Endothelial cell of umbilical vein (primary cell): ENCODE results near the gene GPR87. TPM values are rescaled to one million over a fixed set of nuclear protein-coding genes. Genes with fewer than 3 reads are reported as not detected.

Experiments
- BruUV-seq: library from RNA; stranded (reverse); fragments of 400-500 nt; replicated peaks from 2 replicates; lab custom pipeline; 2021; lab: Mats Ljungman, UMichigan
- CTCF ChIA-PET: fragments of 300-600, 350-600 bp; sonication (Branson Sonifier 250); formaldehyde crosslinking; loops from one replicate; lab custom pipeline; 2021; ENCODE audit warnings: antibody characterized with exemption, inconsistent platforms; lab: Charles Lee
- POLR2A ChIA-PET: fragments of 300-600, 350-600 bp; sonication (Branson Sonifier 250); formaldehyde crosslinking; loops from one replicate; lab custom pipeline; 2021; ENCODE audit warnings: antibody characterized with exemption, inconsistent platforms; lab: Charles Lee
- DNase-seq: peaks from one replicate; pipeline ENCODE4 v3.0.0-alpha.2; 2011; ENCODE audit warnings: low read depth, low spot score
- FAIRE-seq: peaks from 2 replicates; lab custom pipeline; 2011; peaks lifted over from hg19 to GRCh38; lab: Jason Lieb, UNC
- H2AFZ ChIP-seq: 2 replicates; pipeline ENCODE4 v1.6.0; 2012; ENCODE audit warnings: low read depth, low read length, control low read depth, inconsistent platforms
- H3K27ac ChIP-seq: 2 replicates; pipeline ENCODE4 v1.5.1; 2011; ENCODE audit warnings: low read depth, mild to moderate bottlenecking, control low read depth, low read length, moderate library complexity; ENCODE audit not compliant: insufficient read depth
- H3K27me3 ChIP-seq, 2 experiments: 2 replicates each; pipeline versions ENCODE4 v1.6.0 to v1.6.1; 2011; ENCODE audit warnings: low read length in 2 of 2, mixed read lengths in 1 of 2; ENCODE audit not compliant: control insufficient read depth in 2 of 2, insufficient read depth in 2 of 2
- H3K36me3 ChIP-seq, 2 experiments: 2 replicates in 1 of 2; 3 replicates in 1 of 2; pipeline ENCODE4 v1.5.1; 2011; ENCODE audit warnings: low read length in 2 of 2, mild to moderate bottlenecking in 1 of 2, moderate library complexity in 1 of 2; ENCODE audit not compliant: control insufficient read depth in 2 of 2, insufficient read depth in 2 of 2; ENCODE audit errors: extremely low read depth in 1 of 2
- H3K4me1 ChIP-seq: 3 replicates; pipeline ENCODE4 v1.5.1; 2011; ENCODE audit warnings: mild to moderate bottlenecking, low read length; ENCODE audit not compliant: control insufficient read depth, insufficient read depth; ENCODE audit errors: extremely low read depth
- H3K4me2 ChIP-seq: 2 replicates; pipeline ENCODE4 v1.6.1; 2011; ENCODE audit warnings: low read length, control low read depth, mixed read lengths; ENCODE audit not compliant: insufficient read depth
- H3K4me3 ChIP-seq, 3 experiments: fragments of 200-600 bp in 1 of 3; sonication (generic), shearing (Covaris generic) in 1 of 3; replicated peaks in 1 of 3; 2 replicates each; pipeline ENCODE4 v1.5.1; 2011 to 2016; ENCODE audit warnings: control low read depth in 3 of 3, low read length in 3 of 3, mild to moderate bottlenecking in 2 of 3, inconsistent platforms in 1 of 3, low read depth in 1 of 3, moderate library complexity in 1 of 3; ENCODE audit not compliant: insufficient read depth in 1 of 3
- H3K79me2 ChIP-seq: 2 replicates; pipeline ENCODE4 v1.6.0; 2012; ENCODE audit warnings: low read length, inconsistent platforms; ENCODE audit not compliant: control insufficient read depth, insufficient read depth
- H3K9ac ChIP-seq: replicated peaks from 2 replicates; pipeline ENCODE3; 2011; ENCODE audit warnings: low read length, control low read depth; ENCODE audit not compliant: insufficient read depth; ENCODE audit errors: extremely low read depth
- H3K9me1 ChIP-seq: replicated peaks from 3 replicates; pipeline ENCODE4 v1.6.0; 2011; ENCODE audit warnings: mild to moderate bottlenecking, low read length; ENCODE audit not compliant: control insufficient read depth, insufficient read depth; ENCODE audit errors: extremely low read depth
- H3K9me3 ChIP-seq: replicated peaks from 2 replicates; pipeline ENCODE4 v1.5.1; 2012; ENCODE audit warnings: low read length, inconsistent platforms; ENCODE audit not compliant: control insufficient read depth, insufficient read depth
- H4K20me1 ChIP-seq: replicated peaks from 2 replicates; pipeline ENCODE3; 2011; ENCODE audit warnings: mild to moderate bottlenecking, low read length; ENCODE audit not compliant: control insufficient read depth, insufficient read depth; ENCODE audit errors: extremely low read depth
- EZH2 ChIP-seq: IDR thresholded peaks from 2 replicates; pipeline ENCODE4 v1.6.1; 2012; ENCODE audit warnings: borderline replicate concordance, low read depth, mild to moderate bottlenecking, moderate library complexity, low read length, inconsistent platforms; ENCODE audit not compliant: severe bottlenecking
- FOS ChIP-seq: IDR thresholded peaks from 2 replicates; pipeline ENCODE4 v1.6.1; 2011; ENCODE audit warnings: mild to moderate bottlenecking, low read length, moderate library complexity, borderline replicate concordance; ENCODE audit not compliant: insufficient read depth
- GATA2 ChIP-seq: IDR thresholded peaks from 2 replicates; pipeline ENCODE4 v1.7.0; 2011; ENCODE audit warnings: low read depth, mild to moderate bottlenecking, moderate library complexity, mixed read lengths, low read length; ENCODE audit not compliant: insufficient read length, insufficient read depth
- JUN ChIP-seq: IDR thresholded peaks from 2 replicates; pipeline ENCODE4 v1.6.1; 2011; ENCODE audit warnings: borderline replicate concordance, low read depth; ENCODE audit not compliant: insufficient read length, insufficient read depth
- MYC ChIP-seq: IDR thresholded peaks from one replicate; pipeline ENCODE4 v1.6.1; 2011; ENCODE audit warnings: mild to moderate bottlenecking, low read depth, low read length
- POLR2A ChIP-seq: IDR thresholded peaks from 2 replicates; pipeline ENCODE4 v1.6.1; 2012; ENCODE audit warnings: low read depth, mild to moderate bottlenecking, control low read depth, low read length
- POLR2AphosphoS5 ChIP-seq: IDR thresholded peaks from 2 replicates; pipeline ENCODE4 v1.6.1; 2012; ENCODE audit warnings: low read depth, mild to moderate bottlenecking, control low read depth, low read length, moderate library complexity; ENCODE audit not compliant: insufficient read depth
- dilution Hi-C: fragments of 300-500 bp; cut with MboI; formaldehyde crosslinking; loops from one replicate; pipeline ENCODE4 v1.15.0; 2019; ENCODE audit warnings: low sequenced_read_pairs; ENCODE audit not compliant: extremely low pct_ligation_motif_present
- intact Hi-C: fragments of 100-400 bp; cut with micrococcal nuclease; formaldehyde crosslinking; loops from one replicate; pipeline ENCODE4 v1.10.0; 2022
- polyA plus RNA-seq, 4 experiments: library from polyadenylated mRNA; depleted of rRNA in 3 of 4; stranded (reverse) in 3 of 4; unstranded in 1 of 4; fragments of >200 nt; gene quantifications; 2 replicates each; pipeline versions ENCODE4 v1.2.1 to v1.2.3, GENCODE V29; 2011 to 2012; ENCODE audit warnings: missing spikeins in 1 of 4
- total RNA-seq: library from RNA; stranded (reverse); gene quantifications from 2 replicates; pipeline ENCODE4 v1.2.3, GENCODE V29; 2021
- TF ChIP-seq, protein P1 (sequence below), 2 donors: IDR thresholded peaks; 1 replicate in 1 of 2; 2 replicates in 1 of 2; pipeline ENCODE4 v1.5.1; 2011; ENCODE audit warnings: low read length in 2 of 2, mild to moderate bottlenecking in 2 of 2, moderate library complexity in 2 of 2, control low read depth in 1 of 2, inconsistent platforms in 1 of 2, low read depth in 1 of 2; ENCODE audit not compliant: insufficient read depth in 1 of 2; ENCODE audit errors: extremely low read depth in 1 of 2
- TF ChIP-seq, protein P2 (sequence below): IDR thresholded peaks from 2 replicates; pipeline ENCODE4 v1.6.1; 2011; ENCODE audit not compliant: insufficient read depth, insufficient read length

Gene GPR87
- total and polyA plus RNA-seq, 2 donors (not counting 3 experiments of a cell fraction or from before 2014, with no cell fraction given): not detected

DNA sequence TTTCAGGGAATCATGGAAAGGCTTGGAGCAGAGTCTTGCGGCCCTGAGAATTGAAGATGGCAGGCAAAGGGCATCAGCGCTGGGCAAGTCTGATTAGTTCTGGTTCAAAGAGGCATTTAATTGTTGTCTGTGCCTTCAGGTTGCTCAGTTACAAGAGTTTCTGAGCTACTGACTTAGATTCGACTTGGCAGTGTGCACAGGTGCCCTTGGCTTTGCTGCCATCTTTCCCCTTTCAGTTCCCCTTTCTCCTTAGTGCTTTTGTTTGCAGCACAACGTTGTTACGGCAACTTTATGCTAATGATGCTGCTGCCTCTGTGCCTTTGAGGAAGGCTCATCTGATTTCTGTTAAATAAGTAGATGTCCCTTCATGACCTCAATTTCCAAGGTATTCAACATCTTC lies 50.8 kb downstream of the GPR87 start:
- CTCF ChIA-PET: no interaction called here
- Histone ChIP-seq H3K27me3 (peaks cover 2 to 4% of the 10 kb centered on the region in 2 experiments), H3K27ac (no peak overlapping the region), H3K4me1 (no peaks in the 10 kb centered on the region), H3K4me2 (no peak overlapping the region), H2AFZ (no peak overlapping the region), H3K4me3 (no peak overlapping the region), H4K20me1 (no peaks in the 10 kb centered on the region), H3K79me2 (no peaks in the 10 kb centered on the region), H3K36me3 (no peaks in the 10 kb centered on the region), H3K9me3 (no peaks in the 10 kb centered on the region), H3K9ac (no peak overlapping the region), H3K9me1 (no peaks in the 10 kb centered on the region)
- dilution Hi-C loops (no loop called here), intact Hi-C loops (no loop called here)
- no peak for TF ChIP-seq FOS
- TF ChIP-seq, protein P1, sequence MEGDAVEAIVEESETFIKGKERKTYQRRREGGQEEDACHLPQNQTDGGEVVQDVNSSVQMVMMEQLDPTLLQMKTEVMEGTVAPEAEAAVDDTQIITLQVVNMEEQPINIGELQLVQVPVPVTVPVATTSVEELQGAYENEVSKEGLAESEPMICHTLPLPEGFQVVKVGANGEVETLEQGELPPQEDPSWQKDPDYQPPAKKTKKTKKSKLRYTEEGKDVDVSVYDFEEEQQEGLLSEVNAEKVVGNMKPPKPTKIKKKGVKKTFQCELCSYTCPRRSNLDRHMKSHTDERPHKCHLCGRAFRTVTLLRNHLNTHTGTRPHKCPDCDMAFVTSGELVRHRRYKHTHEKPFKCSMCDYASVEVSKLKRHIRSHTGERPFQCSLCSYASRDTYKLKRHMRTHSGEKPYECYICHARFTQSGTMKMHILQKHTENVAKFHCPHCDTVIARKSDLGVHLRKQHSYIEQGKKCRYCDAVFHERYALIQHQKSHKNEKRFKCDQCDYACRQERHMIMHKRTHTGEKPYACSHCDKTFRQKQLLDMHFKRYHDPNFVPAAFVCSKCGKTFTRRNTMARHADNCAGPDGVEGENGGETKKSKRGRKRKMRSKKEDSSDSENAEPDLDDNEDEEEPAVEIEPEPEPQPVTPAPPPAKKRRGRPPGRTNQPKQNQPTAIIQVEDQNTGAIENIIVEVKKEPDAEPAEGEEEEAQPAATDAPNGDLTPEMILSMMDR (IDR thresholded peaks at IDR 0.05; ENCODE audit: extremely low read depth in 1 of 2, insufficient read depth in 1 of 2, low read depth in 1 of 2, low read length in 2 of 2): no peak
- no peak for TF ChIP-seq POLR2A
- no peak for TF ChIP-seq MYC
- TF ChIP-seq, protein P2, sequence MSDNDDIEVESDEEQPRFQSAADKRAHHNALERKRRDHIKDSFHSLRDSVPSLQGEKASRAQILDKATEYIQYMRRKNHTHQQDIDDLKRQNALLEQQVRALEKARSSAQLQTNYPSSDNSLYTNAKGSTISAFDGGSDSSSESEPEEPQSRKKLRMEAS: no peak
- TF ChIP-seq JUN: no peak
- TF ChIP-seq EZH2: no peak
- TF ChIP-seq GATA2: no peak
- TF ChIP-seq POLR2AphosphoS5: no peak
- no peak for DNase-seq
- no TSS peak for BruUV-seq
- POLR2A ChIA-PET: no interaction called here
- no peak for FAIRE-seq
